LNCaP clone FGC (cell line): ENCODE measurements around the gene DCPS.

Experiments
- DNase-seq: peaks from one replicate; pipeline ENCODE4 v3.0.0-alpha.2; 2011; ENCODE audit warnings: low read depth
- H3K4me3 ChIP-seq: 2 replicates; pipeline ENCODE4 v1.5.1; 2011; ENCODE audit warnings: mild to moderate bottlenecking, low read depth, low read length, control low read depth
- CTCF ChIP-seq: IDR thresholded peaks from 2 replicates; pipeline ENCODE4 v1.5.1; 2012; ENCODE audit warnings: mild to moderate bottlenecking; ENCODE audit not compliant: control insufficient read depth, insufficient read depth; ENCODE audit errors: extremely low read depth

The DCPS gene

GRCh38 chr11:126277780-126278179 lies 26.1 kb upstream of the DCPS start:
- no peak for TF ChIP-seq CTCF
- no peak overlapping the region for H3K4me3 ChIP-seq
- DNase-seq, result no peak

- DNase-seq, result no peak
- TF ChIP-seq CTCF, result no peak
- no peak overlapping the region for H3K4me3 ChIP-seq
Observed at GRCh38 chr11:126279191-126279590, 24.7 kb upstream of the DCPS start.

DNA sequence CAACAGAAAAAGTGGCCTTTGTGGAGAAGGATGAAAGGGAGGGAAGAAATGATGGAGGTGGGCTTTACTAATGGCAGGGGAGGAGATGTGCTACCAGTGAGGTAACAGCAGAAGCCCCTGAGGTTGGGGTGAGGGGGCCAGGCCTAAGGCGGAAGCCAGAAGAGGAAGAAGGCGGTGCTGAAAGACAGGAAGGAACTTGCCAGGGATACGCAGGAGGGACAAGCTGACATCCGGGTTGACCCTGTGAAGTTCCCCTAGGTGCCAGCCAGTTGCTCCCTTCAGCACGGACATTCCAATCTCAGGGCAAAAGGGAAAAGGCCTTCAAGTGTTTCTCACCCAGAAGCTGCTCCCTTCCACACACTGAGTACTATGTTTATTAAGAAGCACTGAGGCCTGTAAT lies 23.3 kb upstream of the DCPS start:
- no peak for DNase-seq
- no peak for TF ChIP-seq CTCF
- no peak overlapping the region for H3K4me3 ChIP-seq

- TF ChIP-seq CTCF, result no peak
- no peak overlapping the region for H3K4me3 ChIP-seq
- no peak for DNase-seq
Observed at GRCh38 chr11:126281245-126281644, 22.6 kb upstream of the DCPS start.

GRCh38 chr11:126281666-126282175 lies 22.1 kb upstream of the DCPS start:
- no peak for TF ChIP-seq CTCF
- no peak for DNase-seq
- H3K4me3 ChIP-seq, result no peak overlapping the region

DNA sequence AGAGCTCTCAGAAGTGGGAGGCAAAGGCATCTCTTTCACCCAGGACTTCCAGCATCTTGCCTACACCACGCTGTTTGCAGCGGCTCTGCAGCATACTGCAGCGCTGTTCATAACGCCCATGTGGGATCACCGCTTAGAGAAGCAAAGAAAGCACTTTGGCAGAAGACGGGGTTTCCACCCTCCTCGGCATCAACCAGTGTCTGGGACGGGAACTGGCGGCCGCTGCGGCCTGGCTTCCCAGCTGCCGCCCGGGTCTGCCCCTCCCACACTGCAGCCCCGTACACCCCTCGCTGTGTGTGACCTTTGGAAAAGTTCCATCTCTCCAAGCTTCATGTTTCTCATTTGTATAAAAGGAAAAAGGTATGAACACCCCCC lies 21.5 kb upstream of the DCPS start:
- DNase-seq, result no peak
- no peak for TF ChIP-seq CTCF
- peak overlapping the region; percentile 67 for H3K4me3 ChIP-seq

DNA sequence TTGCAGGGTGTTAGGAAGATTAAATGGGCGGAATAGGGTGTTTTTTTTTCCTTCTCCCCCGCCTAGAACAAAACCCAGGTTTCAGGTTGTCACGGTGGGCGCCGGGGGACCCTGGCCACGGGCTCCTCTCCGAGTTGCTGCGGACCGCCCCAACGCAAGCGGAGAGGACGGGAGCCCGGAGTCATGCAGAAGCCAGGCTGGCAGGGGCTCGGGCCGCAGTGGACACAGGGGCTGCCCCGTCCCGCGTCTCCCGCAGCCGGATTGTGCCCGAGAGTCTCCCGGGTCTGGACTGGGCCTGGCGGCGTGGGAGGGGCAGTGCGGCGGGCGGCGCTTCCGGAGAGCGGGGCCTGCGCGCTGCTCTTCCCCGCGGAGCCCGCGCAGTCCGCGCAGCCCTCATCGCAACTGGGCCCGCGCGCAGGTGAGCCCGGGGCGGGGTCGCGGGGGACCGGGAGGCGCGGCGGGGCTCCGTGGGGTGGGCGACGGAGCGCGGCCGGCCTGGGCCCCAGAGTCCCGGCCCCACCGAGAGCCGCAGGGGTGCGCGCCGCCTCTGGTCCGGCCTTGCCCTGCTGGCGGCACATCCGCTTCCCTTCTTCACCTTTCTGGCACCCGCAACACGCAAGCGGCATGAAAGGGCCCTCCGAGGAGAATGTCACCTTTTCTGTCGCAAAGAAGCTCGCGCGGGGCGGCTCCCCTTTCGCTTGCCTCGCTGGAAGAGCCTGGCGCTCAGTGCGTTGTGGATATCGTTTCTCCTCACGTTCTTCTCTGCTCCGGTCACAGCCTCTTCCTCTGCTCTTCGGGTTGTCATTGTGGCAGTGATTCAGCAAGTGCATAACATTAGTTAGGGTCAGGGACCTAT lies 20.9 kb upstream of the DCPS start, which contains the start of gene TIRAP:
TSS of gene TIRAP (plus strand) at position 358 of the 856 bp plus-strand sequence. CDS start 7,802 bp downstream, outside the sequence.
- TF ChIP-seq CTCF, result no peak
- peak within 1 kb of the TSS; percentile 67 for H3K4me3 ChIP-seq
- no peak for DNase-seq
